HepG2 (cell line): ENCODE results near the gene FGD6. TPM values are rescaled to one million over a fixed set of nuclear protein-coding genes. Genes with fewer than 3 reads are reported as not detected.
A peak's percentile ranks its signal among the peaks of the same experiment; 100 is the strongest.

Experiments used
- ATF7 ChIP-seq, 2 experiments: fragments of 450-650 bp in 1 of 2; sonication (generic) in 1 of 2; formaldehyde crosslinking in 1 of 2; IDR thresholded peaks; 2 replicates each; pipeline versions ENCODE4 v1.4.0 to v1.6.1; 2016 to 2020; ENCODE audit warnings: antibody characterized with exemption in 1 of 2, mild to moderate bottlenecking in 1 of 2, missing genetic modification reagents in 1 of 2
- ATF7-NPFF ChIP-seq: sonication (generic); formaldehyde crosslinking; IDR thresholded peaks from 2 replicates; pipeline ENCODE4 v1.8.1; 2023; ENCODE audit warnings: mild to moderate bottlenecking, low read depth, missing genetic modification reagents, moderate library complexity
- CHD4 ChIP-seq: fragments of 200-600 bp; sonication (generic); IDR thresholded peaks from 2 replicates; pipeline ENCODE4 v1.7.0; 2017; ENCODE audit warnings: mild to moderate bottlenecking, low read length, borderline replicate concordance
- FOSL1 ChIP-seq: sonication (generic); formaldehyde crosslinking; IDR thresholded peaks from 2 replicates; pipeline ENCODE4 v1.9.0; 2021; ENCODE audit warnings: missing genetic modification reagents, borderline replicate concordance
- FOXK2 ChIP-seq: fragments of 450-650 bp; IDR thresholded peaks from 2 replicates; pipeline ENCODE4 v1.6.1; 2016
- KDM6A ChIP-seq: IDR thresholded peaks from 2 replicates; pipeline ENCODE4 v1.6.1; 2016; ENCODE audit warnings: low read depth
- LCORL ChIP-seq, 2 experiments: fragments of 450-650 bp in 1 of 2; sonication (generic) in 1 of 2; formaldehyde crosslinking in 1 of 2; IDR thresholded peaks; 2 replicates each; pipeline versions ENCODE4 v1.5.0 to v1.6.1; 2017 to 2020; ENCODE audit warnings: antibody characterized with exemption in 1 of 2, missing genetic modification reagents in 1 of 2
- MTF2 ChIP-seq: sonication (generic); formaldehyde crosslinking; IDR thresholded peaks from 2 replicates; pipeline ENCODE4 v1.5.0; 2020; ENCODE audit warnings: missing genetic modification reagents, borderline replicate concordance
- SP4 ChIP-seq: sonication (generic); formaldehyde crosslinking; IDR thresholded peaks from 2 replicates; pipeline ENCODE4 v1.8.1; 2023; ENCODE audit warnings: mild to moderate bottlenecking, missing genetic modification reagents
- SPEN ChIP-seq: sonication (generic); formaldehyde crosslinking; IDR thresholded peaks from 2 replicates; pipeline ENCODE4 v1.5.1; 2020; ENCODE audit warnings: low read depth, mild to moderate bottlenecking, missing genetic modification reagents
- ZBTB8A ChIP-seq: sonication (generic); formaldehyde crosslinking; IDR thresholded peaks from 2 replicates; pipeline ENCODE4 v1.4.0; 2020; ENCODE audit warnings: mild to moderate bottlenecking, low read depth, missing genetic modification reagents, borderline replicate concordance
- ZFP36L1 ChIP-seq: sonication (generic); formaldehyde crosslinking; IDR thresholded peaks from 2 replicates; pipeline ENCODE4 v1.8.0; 2022; ENCODE audit warnings: mild to moderate bottlenecking, missing genetic modification reagents, moderate library complexity
- ZFY ChIP-seq: sonication (generic); formaldehyde crosslinking; IDR thresholded peaks from 2 replicates; pipeline ENCODE4 v1.4.0; 2020; ENCODE audit warnings: missing genetic modification reagents
- ZMYM4 ChIP-seq: sonication (generic); formaldehyde crosslinking; IDR thresholded peaks from 2 replicates; pipeline ENCODE4 v1.8.1; 2023; ENCODE audit warnings: mild to moderate bottlenecking, missing genetic modification reagents
- ZNF670 ChIP-seq: sonication (generic); formaldehyde crosslinking; IDR thresholded peaks from 2 replicates; pipeline ENCODE4 v1.8.0; 2022; ENCODE audit warnings: mild to moderate bottlenecking, missing genetic modification reagents, borderline replicate concordance
- ZNF724P ChIP-seq: sonication (generic); formaldehyde crosslinking; IDR thresholded peaks from 2 replicates; pipeline ENCODE4 v1.8.0; 2022; ENCODE audit warnings: missing genetic modification reagents, borderline replicate concordance
- ZNF850 ChIP-seq: sonication (generic); formaldehyde crosslinking; conservative IDR thresholded peaks from 2 replicates; pipeline ENCODE4 v1.9.0; 2021; ENCODE audit warnings: mild to moderate bottlenecking, missing genetic modification reagents
- polyA plus RNA-seq, 8 experiments: library from polyadenylated mRNA; depleted of rRNA in 3 of 8; stranded (reverse) in 7 of 8; unstranded in 1 of 8; fragments of >200 nt; fragmentation: Illumina TruSeq in 4 of 8; extraction: Trizol in 4 of 8; gene quantifications; 2 replicates each; pipeline versions ENCODE4 v1.2.1 to v1.2.3, GENCODE V29; 2011 to 2016; ENCODE audit warnings: low read depth in 4 of 8, missing spikeins in 1 of 8, mixed read lengths in 1 of 8; ENCODE audit not compliant: insufficient read depth in 1 of 8
- total RNA-seq, 5 experiments: library from RNA; depleted of rRNA; stranded (reverse); fragments of >200 nt; fragmentation: Illumina TruSeq; extraction: Trizol; gene quantifications; 2 replicates each; pipeline ENCODE4 v1.2.3, GENCODE V29; 2016; ENCODE audit warnings: low read depth in 1 of 5
- TF ChIP-seq, protein P1 (sequence below): sonication (generic); formaldehyde crosslinking; IDR thresholded peaks from 2 replicates; pipeline ENCODE4 v1.5.0; 2020; ENCODE audit warnings: mild to moderate bottlenecking, missing genetic modification reagents
- TF ChIP-seq, protein P2 (sequence below): IDR thresholded peaks from 2 replicates; pipeline ENCODE4 v1.6.1; 2016; ENCODE audit warnings: mild to moderate bottlenecking
- TF ChIP-seq, protein P3 (sequence below): sonication (generic); formaldehyde crosslinking; IDR thresholded peaks from 2 replicates; pipeline ENCODE4 v1.8.0; 2022; ENCODE audit warnings: mild to moderate bottlenecking, missing genetic modification reagents, moderate library complexity
- TF ChIP-seq, protein P4 (sequence below): sonication (generic); formaldehyde crosslinking; IDR thresholded peaks from 2 replicates; pipeline ENCODE4 v1.8.1; 2022; ENCODE audit warnings: low read depth, mild to moderate bottlenecking, missing genetic modification reagents

The FGD6 gene
- total and polyA plus RNA-seq, 2 of the 13 experiments (the other 11 are each of a cell fraction or from before 2014, with no cell fraction given) = 2.2 to 4.3 TPM

DNA sequence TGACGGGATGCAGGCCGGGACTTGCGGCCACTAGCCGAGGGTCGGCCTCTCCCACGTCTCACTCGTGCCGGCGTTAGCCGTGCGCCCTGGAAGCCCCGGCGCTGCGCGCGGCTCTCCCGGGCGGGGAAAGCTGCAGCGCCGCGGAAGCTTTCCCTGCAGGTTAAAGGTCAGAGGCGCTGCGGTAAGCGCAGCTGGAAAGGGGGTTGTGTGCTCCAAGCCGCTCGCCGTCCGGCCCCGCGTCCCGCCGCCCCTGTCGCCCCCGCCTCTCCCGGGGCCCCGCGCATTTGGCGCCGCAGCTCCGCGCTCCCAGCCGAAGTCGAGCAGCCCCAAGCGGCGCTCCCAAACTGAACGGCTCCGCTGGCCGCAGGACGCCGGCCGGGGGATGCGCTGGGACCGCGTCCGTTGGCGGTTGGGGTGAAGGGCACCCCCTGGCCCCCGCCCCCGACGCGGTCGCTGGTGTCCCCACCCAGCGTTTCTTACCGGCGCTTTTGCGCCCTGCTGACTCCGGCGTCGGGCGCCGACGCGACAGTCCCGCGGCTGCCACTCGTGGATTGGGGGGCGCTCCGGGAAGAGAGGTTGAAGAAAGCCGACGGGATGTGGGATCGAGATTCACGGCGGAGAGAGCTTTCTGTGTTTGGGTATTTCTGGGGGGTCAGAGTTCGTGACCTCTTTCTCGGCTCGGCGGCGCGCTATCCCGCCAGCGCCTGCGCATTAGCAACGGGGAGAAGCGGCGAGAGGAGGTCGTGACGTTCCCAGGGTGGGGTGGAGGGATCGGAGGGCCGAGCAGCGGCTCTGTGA, 144.2 kb downstream of the FGD6 start, which contains the start of gene NR2C1 (continued):
- TF ChIP-seq, protein P1, sequence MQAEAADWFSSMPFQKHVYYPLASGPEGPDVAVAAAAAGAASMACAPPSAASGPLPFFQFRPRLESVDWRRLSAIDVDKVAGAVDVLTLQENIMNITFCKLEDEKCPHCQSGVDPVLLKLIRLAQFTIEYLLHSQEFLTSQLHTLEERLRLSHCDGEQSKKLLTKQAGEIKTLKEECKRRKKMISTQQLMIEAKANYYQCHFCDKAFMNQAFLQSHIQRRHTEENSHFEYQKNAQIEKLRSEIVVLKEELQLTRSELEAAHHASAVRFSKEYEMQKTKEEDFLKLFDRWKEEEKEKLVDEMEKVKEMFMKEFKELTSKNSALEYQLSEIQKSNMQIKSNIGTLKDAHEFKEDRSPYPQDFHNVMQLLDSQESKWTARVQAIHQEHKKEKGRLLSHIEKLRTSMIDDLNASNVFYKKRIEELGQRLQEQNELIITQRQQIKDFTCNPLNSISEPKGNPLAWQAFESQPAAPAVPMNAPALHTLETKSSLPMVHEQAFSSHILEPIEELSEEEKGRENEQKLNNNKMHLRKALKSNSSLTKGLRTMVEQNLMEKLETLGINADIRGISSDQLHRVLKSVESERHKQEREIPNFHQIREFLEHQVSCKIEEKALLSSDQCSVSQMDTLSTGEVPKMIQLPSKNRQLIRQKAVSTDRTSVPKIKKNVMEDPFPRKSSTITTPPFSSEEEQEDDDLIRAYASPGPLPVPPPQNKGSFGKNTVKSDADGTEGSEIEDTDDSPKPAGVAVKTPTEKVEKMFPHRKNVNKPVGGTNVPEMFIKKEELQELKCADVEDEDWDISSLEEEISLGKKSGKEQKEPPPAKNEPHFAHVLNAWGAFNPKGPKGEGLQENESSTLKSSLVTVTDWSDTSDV (CRISPR knock-in tag) = 0 out of 2 replicates have a peak, but pooled peaks have one; percentile 52
- TF ChIP-seq SPEN (CRISPR knock-in tag) = peak; percentile 79
- TF ChIP-seq ZNF850 (CRISPR knock-in tag) = no peak
- peak; percentile 95; the same call in 1 of the 2 replicates for TF ChIP-seq MTF2 (CRISPR knock-in tag)
- no peak for TF ChIP-seq FOXK2
- peak; percentile 100 for TF ChIP-seq ZMYM4 (CRISPR knock-in tag)
- peak; percentile 47; the same call in 1 of the 2 replicates for TF ChIP-seq SP4 (CRISPR knock-in tag)
- TF ChIP-seq LCORL (IDR thresholded peaks at IDR 0.05) = no peak
- TF ChIP-seq LCORL (CRISPR knock-in tag; IDR thresholded peaks at IDR 0.05) = peak; percentile 94
- TF ChIP-seq ZBTB8A (CRISPR knock-in tag) = peak; percentile 43; the same call in 1 of the 2 replicates
- TF ChIP-seq ATF7-NPFF (CRISPR knock-in tag) = peak; percentile 23; the same call in 1 of the 2 replicates
- TF ChIP-seq, protein P2, sequence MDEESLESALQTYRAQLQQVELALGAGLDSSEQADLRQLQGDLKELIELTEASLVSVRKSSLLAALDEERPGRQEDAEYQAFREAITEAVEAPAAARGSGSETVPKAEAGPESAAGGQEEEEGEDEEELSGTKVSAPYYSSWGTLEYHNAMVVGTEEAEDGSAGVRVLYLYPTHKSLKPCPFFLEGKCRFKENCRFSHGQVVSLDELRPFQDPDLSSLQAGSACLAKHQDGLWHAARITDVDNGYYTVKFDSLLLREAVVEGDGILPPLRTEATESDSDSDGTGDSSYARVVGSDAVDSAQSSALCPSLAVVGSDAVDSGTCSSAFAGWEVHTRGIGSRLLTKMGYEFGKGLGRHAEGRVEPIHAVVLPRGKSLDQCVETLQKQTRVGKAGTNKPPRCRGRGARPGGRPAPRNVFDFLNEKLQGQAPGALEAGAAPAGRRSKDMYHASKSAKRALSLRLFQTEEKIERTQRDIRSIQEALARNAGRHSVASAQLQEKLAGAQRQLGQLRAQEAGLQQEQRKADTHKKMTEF (CRISPR knock-in tag) = peak; percentile 89; the same call in 1 of the 2 replicates
- peak; percentile 81 for TF ChIP-seq ZNF670 (CRISPR knock-in tag)
- TF ChIP-seq ZFP36L1 = peak; percentile 93; the same call in 1 of the 2 replicates
- no peak for TF ChIP-seq FOSL1 (CRISPR knock-in tag)
- no peak for TF ChIP-seq KDM6A (CRISPR knock-in tag)
- 0 out of 2 replicates have a peak, but pooled peaks have one; percentile 17 for TF ChIP-seq ZNF724P (CRISPR knock-in tag)
- TF ChIP-seq CHD4 = no peak
- TF ChIP-seq ZFY (CRISPR knock-in tag) = peak; percentile 80
- no peak for TF ChIP-seq ATF7 (IDR thresholded peaks at IDR 0.05)
- TF ChIP-seq ATF7 (CRISPR knock-in tag; IDR thresholded peaks at IDR 0.05) = peak; percentile 36
- TF ChIP-seq, protein P3, sequence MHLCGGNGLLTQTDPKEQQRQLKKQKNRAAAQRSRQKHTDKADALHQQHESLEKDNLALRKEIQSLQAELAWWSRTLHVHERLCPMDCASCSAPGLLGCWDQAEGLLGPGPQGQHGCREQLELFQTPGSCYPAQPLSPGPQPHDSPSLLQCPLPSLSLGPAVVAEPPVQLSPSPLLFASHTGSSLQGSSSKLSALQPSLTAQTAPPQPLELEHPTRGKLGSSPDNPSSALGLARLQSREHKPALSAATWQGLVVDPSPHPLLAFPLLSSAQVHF (CRISPR knock-in tag) = no peak
- TF ChIP-seq, protein P4, sequence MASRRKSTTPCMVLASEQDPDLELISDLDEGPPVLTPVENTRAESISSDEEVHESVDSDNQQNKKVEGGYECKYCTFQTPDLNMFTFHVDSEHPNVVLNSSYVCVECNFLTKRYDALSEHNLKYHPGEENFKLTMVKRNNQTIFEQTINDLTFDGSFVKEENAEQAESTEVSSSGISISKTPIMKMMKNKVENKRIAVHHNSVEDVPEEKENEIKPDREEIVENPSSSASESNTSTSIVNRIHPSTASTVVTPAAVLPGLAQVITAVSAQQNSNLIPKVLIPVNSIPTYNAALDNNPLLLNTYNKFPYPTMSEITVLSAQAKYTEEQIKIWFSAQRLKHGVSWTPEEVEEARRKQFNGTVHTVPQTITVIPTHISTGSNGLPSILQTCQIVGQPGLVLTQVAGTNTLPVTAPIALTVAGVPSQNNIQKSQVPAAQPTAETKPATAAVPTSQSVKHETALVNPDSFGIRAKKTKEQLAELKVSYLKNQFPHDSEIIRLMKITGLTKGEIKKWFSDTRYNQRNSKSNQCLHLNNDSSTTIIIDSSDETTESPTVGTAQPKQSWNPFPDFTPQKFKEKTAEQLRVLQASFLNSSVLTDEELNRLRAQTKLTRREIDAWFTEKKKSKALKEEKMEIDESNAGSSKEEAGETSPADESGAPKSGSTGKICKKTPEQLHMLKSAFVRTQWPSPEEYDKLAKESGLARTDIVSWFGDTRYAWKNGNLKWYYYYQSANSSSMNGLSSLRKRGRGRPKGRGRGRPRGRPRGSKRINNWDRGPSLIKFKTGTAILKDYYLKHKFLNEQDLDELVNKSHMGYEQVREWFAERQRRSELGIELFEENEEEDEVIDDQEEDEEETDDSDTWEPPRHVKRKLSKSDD (CRISPR knock-in tag) = 0 out of 2 replicates have a peak, but pooled peaks have one; percentile 20
